SK-N-SH (cell line): ENCODE measurements around the gene C6orf141. TPM values are rescaled to one million over a fixed set of nuclear protein-coding genes. Genes with fewer than 3 reads are reported as not detected.

Experiments
- CTCF ChIA-PET: fragments of 300-600, 350-600 bp; formaldehyde crosslinking; extraction: SDS; loops from one replicate; lab custom pipeline; 2021; lab: Yijun Ruan, JAX
- POLR2A ChIA-PET: fragments of 350-600 bp; sonication (Branson Sonifier 250); formaldehyde crosslinking; extraction: SDS; loops from one replicate; lab custom pipeline; 2020; ENCODE audit warnings: antibody characterized with exemption, inconsistent platforms; lab: Yijun Ruan, JAX
- DNase-seq: peaks from one replicate; pipeline ENCODE4 v3.0.0; 2012
- H2AFZ ChIP-seq: fragments of 200-600 bp; sonication (generic); 2 replicates; pipeline ENCODE4 v1.8.1; 2016; ENCODE audit warnings: antibody characterized with exemption, mild to moderate bottlenecking, low read depth
- H3F3A ChIP-seq: fragments of 200-600 bp; sonication (generic); replicated peaks from 2 replicates; pipeline ENCODE3; 2016; ENCODE audit warnings: antibody characterized with exemption, mild to moderate bottlenecking; ENCODE audit not compliant: insufficient read depth
- H3K27ac ChIP-seq, 2 experiments: fragments of 200-500 bp in 1 of 2; fragments of 200-600 bp in 1 of 2; sonication (Bioruptor generic) in 1 of 2; sonication (generic), shearing (Covaris generic) in 1 of 2; 2 replicates each; pipeline versions ENCODE4 v1.5.1 to v1.6.1; 2014 to 2016; ENCODE audit warnings: low read depth in 2 of 2, inconsistent platforms in 1 of 2, low read length in 1 of 2, mild to moderate bottlenecking in 1 of 2, mixed read lengths in 1 of 2
- H3K27me3 ChIP-seq: fragments of 200-600 bp; sonication (generic), shearing (Covaris generic); 2 replicates; pipeline ENCODE4 v1.6.1; 2016; ENCODE audit warnings: mixed run types; ENCODE audit not compliant: insufficient read depth
- H3K36me3 ChIP-seq, 2 experiments: fragments of 200-500 bp in 1 of 2; fragments of 200-600 bp in 1 of 2; sonication (Bioruptor generic) in 1 of 2; sonication (generic) in 1 of 2; replicated peaks in 1 of 2; 2 replicates each; pipeline versions ENCODE3 to v1.5.1; 2014 to 2016; ENCODE audit warnings: low read length in 1 of 2, mild to moderate bottlenecking in 1 of 2; ENCODE audit not compliant: insufficient read depth in 2 of 2, control insufficient read depth in 1 of 2
- H3K4me1 ChIP-seq, 2 experiments: fragments of 200-500 bp in 1 of 2; fragments of 200-600 bp in 1 of 2; sonication (Bioruptor generic) in 1 of 2; sonication (generic), shearing (Covaris generic) in 1 of 2; 2 replicates each; pipeline versions ENCODE4 v1.5.1 to v1.6.1; 2014 to 2016; ENCODE audit warnings: low read depth in 1 of 2, low read length in 1 of 2, mixed run types in 1 of 2; ENCODE audit not compliant: insufficient read depth in 2 of 2, control insufficient read depth in 1 of 2
- H3K4me2 ChIP-seq: fragments of 200-600 bp; sonication (generic), shearing (Covaris generic); 2 replicates; pipeline ENCODE4 v1.6.1; 2017; ENCODE audit warnings: mixed run types
- H3K4me3 ChIP-seq, 2 experiments: fragments of 200-500 bp in 1 of 2; fragments of 200-600 bp in 1 of 2; sonication (Bioruptor generic) in 1 of 2; sonication (generic), shearing (Covaris generic) in 1 of 2; 2 replicates each; pipeline versions ENCODE4 v1.5.1 to v1.8.1; 2014 to 2016; ENCODE audit warnings: low read depth in 2 of 2, inconsistent platforms in 1 of 2, low read length in 1 of 2, mild to moderate bottlenecking in 1 of 2, mixed read lengths in 1 of 2, moderate library complexity in 1 of 2
- H3K79me2 ChIP-seq: fragments of 200-600 bp; sonication (generic); 2 replicates; pipeline ENCODE4 v1.8.1; 2017; ENCODE audit warnings: mild to moderate bottlenecking; ENCODE audit not compliant: insufficient read depth
- H3K9ac ChIP-seq: fragments of 200-600 bp; sonication (generic); 2 replicates; pipeline ENCODE4 v1.6.1; 2017; ENCODE audit warnings: mixed run types
- H3K9me2 ChIP-seq: fragments of 200-600 bp; sonication (generic); 2 replicates; pipeline ENCODE4 v1.6.1; 2017; ENCODE audit warnings: mixed run types
- H3K9me3 ChIP-seq: fragments of 200-600 bp; sonication (generic); 2 replicates; pipeline ENCODE4 v1.6.1; 2017; ENCODE audit warnings: mixed run types, mild to moderate bottlenecking, moderate library complexity
- H4K20me1 ChIP-seq: fragments of 200-600 bp; sonication (generic); 2 replicates; pipeline ENCODE4 v1.6.1; 2017; ENCODE audit warnings: mild to moderate bottlenecking, mixed run types; ENCODE audit not compliant: insufficient read depth
- EZH2phosphoT487 ChIP-seq: fragments of 200-600 bp; sonication (generic); IDR thresholded peaks from 2 replicates; pipeline ENCODE4 v1.6.1; 2017; ENCODE audit warnings: low read depth, mixed run types, mild to moderate bottlenecking, antibody characterized with exemption, moderate library complexity, borderline replicate concordance
- FOSL2 ChIP-seq: IDR thresholded peaks from 2 replicates; pipeline ENCODE4 v1.4.0; 2012; ENCODE audit warnings: low read depth, mild to moderate bottlenecking, moderate library complexity, borderline replicate concordance
- NFIC ChIP-seq: IDR thresholded peaks from 2 replicates; pipeline ENCODE4 v1.4.0; 2012; ENCODE audit warnings: borderline replicate concordance
- POLR2AphosphoS5 ChIP-seq: IDR thresholded peaks from 2 replicates; pipeline ENCODE4 v1.6.1; 2012; ENCODE audit warnings: low read depth, low read length
- RXRA ChIP-seq: IDR thresholded peaks from 2 replicates; pipeline ENCODE4 v1.4.0; 2012; ENCODE audit warnings: low read depth, mild to moderate bottlenecking, borderline replicate concordance
- SMC3 ChIP-seq: IDR thresholded peaks from 2 replicates; pipeline ENCODE4 v1.6.1; 2012; ENCODE audit warnings: low read depth, low read length, improper control_type of control experiment
- TEAD4 ChIP-seq: IDR thresholded peaks from 2 replicates; pipeline ENCODE4 v1.4.0; 2012; ENCODE audit warnings: mild to moderate bottlenecking, borderline replicate concordance; ENCODE audit not compliant: insufficient read depth
- WGBS: methylation state at CpG from one replicate; pipeline ENCODE4 v1.1.6; 2017; ENCODE audit warnings: low lambda C conversion rate; 5-methylcytosine and 5-hydroxymethylcytosine counted together
- polyA plus RNA-seq, 3 experiments: library from polyadenylated mRNA; depleted of rRNA; stranded (reverse); fragments of >200 nt; gene quantifications; 2 replicates each; pipeline ENCODE4 v1.2.3, GENCODE V29; 2012
- TF ChIP-seq, protein P1 (sequence below): IDR thresholded peaks from 2 replicates; pipeline ENCODE4 v1.4.0; 2012; ENCODE audit warnings: low read depth, borderline replicate concordance
- TF ChIP-seq, protein P2 (sequence below): IDR thresholded peaks from 2 replicates; pipeline ENCODE4; 2012
- TF ChIP-seq, protein P3 (sequence below): IDR thresholded peaks from 2 replicates; pipeline ENCODE4 v1.4.0; 2012; ENCODE audit warnings: low read depth

The C6orf141 gene
- polyA plus RNA-seq, 1 of the 3 experiments (the other 2 are of a cell fraction), result not detected

DNA sequence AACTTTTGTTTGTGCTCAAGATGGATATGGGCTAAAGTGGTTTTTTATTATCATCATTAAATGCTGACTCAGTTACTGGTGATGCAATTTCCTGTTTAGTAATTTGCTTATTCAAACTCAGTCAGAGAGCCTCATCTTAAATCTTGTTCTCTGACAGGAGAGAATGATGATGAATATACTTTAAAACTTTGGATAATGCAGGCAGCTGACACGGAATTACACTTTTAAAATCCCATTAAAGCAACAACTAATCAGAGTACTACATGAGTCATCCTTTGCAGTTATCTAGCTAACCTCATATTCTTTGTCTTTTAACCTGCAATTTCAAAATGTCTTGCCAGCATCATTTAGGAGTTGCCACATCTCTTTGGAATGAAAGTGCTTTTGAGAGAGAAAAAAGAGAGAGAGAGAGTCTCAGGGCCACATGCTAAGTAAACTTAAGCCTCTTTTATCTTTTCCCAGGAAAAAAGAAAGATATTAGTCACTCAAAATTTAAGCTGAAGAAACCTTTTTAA lies 9.2 kb upstream of the C6orf141 start:
- H3K9ac ChIP-seq, result no peak overlapping the region
- H3K4me3 ChIP-seq, result no peak overlapping the region
- H3K27ac ChIP-seq, result no peak overlapping the region
- POLR2A ChIA-PET, result no interaction called here
- H3K36me3 ChIP-seq, result no peaks in the 10 kb centered on the region
- 6% methylated on average over 1 of the region's 1 CpG for WGBS
- H4K20me1 ChIP-seq, result no peaks in the 10 kb centered on the region
- H3F3A ChIP-seq, result no peaks in the 10 kb centered on the region
- H2AFZ ChIP-seq, result no peak overlapping the region
- H3K79me2 ChIP-seq, result no peaks in the 10 kb centered on the region
- CTCF ChIA-PET, result interaction anchor here (0.8 kb wide), 1 partner anchor 10 kb away, joined by 3 read pairs; no protein-coding TSS in a partner anchor
- DNase-seq, result no peak
- H3K9me2 ChIP-seq, result no peaks in the 10 kb centered on the region
- TF ChIP-seq, protein P1, sequence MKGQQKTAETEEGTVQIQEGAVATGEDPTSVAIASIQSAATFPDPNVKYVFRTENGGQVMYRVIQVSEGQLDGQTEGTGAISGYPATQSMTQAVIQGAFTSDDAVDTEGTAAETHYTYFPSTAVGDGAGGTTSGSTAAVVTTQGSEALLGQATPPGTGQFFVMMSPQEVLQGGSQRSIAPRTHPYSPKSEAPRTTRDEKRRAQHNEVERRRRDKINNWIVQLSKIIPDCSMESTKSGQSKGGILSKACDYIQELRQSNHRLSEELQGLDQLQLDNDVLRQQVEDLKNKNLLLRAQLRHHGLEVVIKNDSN, result no peak
- TF ChIP-seq, protein P2, sequence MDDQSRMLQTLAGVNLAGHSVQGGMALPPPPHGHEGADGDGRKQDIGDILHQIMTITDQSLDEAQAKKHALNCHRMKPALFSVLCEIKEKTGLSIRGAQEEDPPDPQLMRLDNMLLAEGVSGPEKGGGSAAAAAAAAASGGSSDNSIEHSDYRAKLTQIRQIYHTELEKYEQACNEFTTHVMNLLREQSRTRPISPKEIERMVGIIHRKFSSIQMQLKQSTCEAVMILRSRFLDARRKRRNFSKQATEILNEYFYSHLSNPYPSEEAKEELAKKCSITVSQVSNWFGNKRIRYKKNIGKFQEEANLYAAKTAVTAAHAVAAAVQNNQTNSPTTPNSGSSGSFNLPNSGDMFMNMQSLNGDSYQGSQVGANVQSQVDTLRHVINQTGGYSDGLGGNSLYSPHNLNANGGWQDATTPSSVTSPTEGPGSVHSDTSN, result peak; percentile 41; the same call in 1 of the 2 replicates
- no peak for TF ChIP-seq NFIC
- no peak for TF ChIP-seq POLR2AphosphoS5
- TF ChIP-seq EZH2phosphoT487, result no peak
- peak; percentile 4; the same call in 1 of the 2 replicates for TF ChIP-seq FOSL2
- TF ChIP-seq SMC3, result no peak
- H3K27me3 ChIP-seq, result no peaks in the 10 kb centered on the region; the same call in 1 of the 2 replicates
- no peak overlapping the region for H3K4me2 ChIP-seq
- H3K9me3 ChIP-seq, result no peaks in the 10 kb centered on the region
- no peaks in the 10 kb centered on the region; a peak in 1 of 4 replicates for H3K4me1 ChIP-seq

DNA sequence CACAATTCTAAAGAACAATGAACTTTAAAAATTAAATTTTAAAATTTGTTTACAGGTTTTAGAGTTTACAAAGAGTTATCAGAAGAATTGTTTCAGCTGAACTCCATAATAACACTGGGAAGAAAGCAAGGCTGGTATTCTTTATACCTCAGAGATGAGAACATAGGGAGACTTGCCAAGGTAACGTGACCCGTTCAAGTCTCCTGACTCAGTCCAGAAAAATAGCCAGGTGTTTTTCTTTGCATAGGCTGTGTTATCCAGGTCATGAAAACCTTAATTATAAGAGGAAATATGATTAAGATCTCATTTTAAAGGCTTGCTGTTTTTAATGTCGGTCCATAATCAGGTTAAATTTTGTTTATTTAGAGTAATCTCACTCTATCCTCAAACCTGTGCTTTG lies 8.5 kb upstream of the C6orf141 start:
- Histone ChIP-seq H3K36me3 (no peaks in the 10 kb centered on the region), H3F3A (no peaks in the 10 kb centered on the region), H3K9me2 (no peaks in the 10 kb centered on the region), H2AFZ (no peak overlapping the region), H3K27ac (no peak overlapping the region), H3K4me3 (no peak overlapping the region), H4K20me1 (no peaks in the 10 kb centered on the region), H3K27me3 (no peaks in the 10 kb centered on the region; the same call in 1 of the 2 replicates), H3K9me3 (no peaks in the 10 kb centered on the region), H3K4me2 (no peak overlapping the region), H3K4me1 (no peaks in the 10 kb centered on the region; a peak in 1 of 4 replicates), H3K79me2 (no peaks in the 10 kb centered on the region), H3K9ac (no peak overlapping the region)
- POLR2A ChIA-PET, result no interaction called here
- no peak for DNase-seq
- TF ChIP-seq TEAD4 (no peak), RXRA (no peak)
- TF ChIP-seq, protein P3, sequence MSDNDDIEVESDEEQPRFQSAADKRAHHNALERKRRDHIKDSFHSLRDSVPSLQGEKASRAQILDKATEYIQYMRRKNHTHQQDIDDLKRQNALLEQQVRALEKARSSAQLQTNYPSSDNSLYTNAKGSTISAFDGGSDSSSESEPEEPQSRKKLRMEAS, result no peak
- CTCF ChIA-PET, result interaction anchor here (0.6 to 0.8 kb wide), 2 partner anchors 10 to 81 kb away, joined by 3 read pairs; no protein-coding TSS in a partner anchor
- 5% methylated on average over 3 of the region's 3 CpGs for WGBS
